Thyroid gland (tissue), 4 donors: ENCODE measurements around the gene KCNAB2. TPM values are rescaled to one million over a fixed set of nuclear protein-coding genes. Genes with fewer than 3 reads are reported as not detected.

ENCODE experiments used
- DNase-seq, 2 donors: peaks; one replicate each; pipeline ENCODE4 v3.0.0-alpha.2; 2019
- H3K27ac ChIP-seq, 3 donors: fragments of 200-600 bp; sonication (generic); 1 replicate in 2 of 3; 2 replicates in 1 of 3; pipeline ENCODE4 v1.5.1; 2016 to 2019; ENCODE audit warnings: mild to moderate bottlenecking in 1 of 3, moderate library complexity in 1 of 3
- H3K27me3 ChIP-seq: fragments of 200-600 bp; sonication (generic); one replicate; pipeline ENCODE4 v1.5.1; 2019
- H3K36me3 ChIP-seq, 2 donors: fragments of 200-600 bp; sonication (generic); one replicate each; pipeline ENCODE4 v1.5.1; 2016 to 2019
- H3K4me1 ChIP-seq, 2 donors: fragments of 200-600 bp; sonication (generic); one replicate each; pipeline ENCODE4 v1.5.1; 2017 to 2019
- H3K4me3 ChIP-seq, 3 donors: fragments of 200-600 bp; sonication (generic); replicated peaks in 1 of 3; 1 replicate in 2 of 3; 2 replicates in 1 of 3; pipeline ENCODE4 v1.5.1; 2016; ENCODE audit warnings: mild to moderate bottlenecking in 1 of 3
- H3K9me3 ChIP-seq: fragments of 200-600 bp; sonication (generic); one replicate; pipeline ENCODE4 v1.5.1; 2017
- POLR2A ChIP-seq, 2 donors: fragments of 450-650 bp; IDR thresholded peaks; one replicate each; pipeline ENCODE4 v1.6.1; 2017; ENCODE audit warnings: antibody characterized with exemption in 2 of 2, mild to moderate bottlenecking in 2 of 2, moderate library complexity in 1 of 2
- WGBS, 2 donors: methylation state at CpG; one replicate each; pipeline ENCODE4 v1.1.5; 2017; 5-methylcytosine and 5-hydroxymethylcytosine counted together
- intact Hi-C: fragments of 100-400 bp; cut with DNase I; formaldehyde crosslinking; loops from one replicate; pipeline ENCODE4 v1.15.1; 2023
- total RNA-seq, 4 donors: library from RNA; depleted of rRNA; stranded (reverse); fragments of >200 nt; gene quantifications; one replicate each; pipeline ENCODE4 v1.2.3, GENCODE V29; 2016
- TF ChIP-seq, protein P1 (sequence below), 6 experiments: fragments of 200-600 bp in 3 of 6; fragments of 450-650 bp in 3 of 6; sonication (generic) in 3 of 6; IDR thresholded peaks; one replicate each; pipeline ENCODE4 v1.5.1; 2016 to 2019; ENCODE audit warnings: antibody characterized with exemption in 6 of 6, mild to moderate bottlenecking in 2 of 6, inconsistent platforms in 1 of 6, moderate library complexity in 1 of 6

The KCNAB2 gene
- total RNA-seq, 4 donors from 2014 or later, result 3.1 to 7.3 (median 6.1) TPM

DNA sequence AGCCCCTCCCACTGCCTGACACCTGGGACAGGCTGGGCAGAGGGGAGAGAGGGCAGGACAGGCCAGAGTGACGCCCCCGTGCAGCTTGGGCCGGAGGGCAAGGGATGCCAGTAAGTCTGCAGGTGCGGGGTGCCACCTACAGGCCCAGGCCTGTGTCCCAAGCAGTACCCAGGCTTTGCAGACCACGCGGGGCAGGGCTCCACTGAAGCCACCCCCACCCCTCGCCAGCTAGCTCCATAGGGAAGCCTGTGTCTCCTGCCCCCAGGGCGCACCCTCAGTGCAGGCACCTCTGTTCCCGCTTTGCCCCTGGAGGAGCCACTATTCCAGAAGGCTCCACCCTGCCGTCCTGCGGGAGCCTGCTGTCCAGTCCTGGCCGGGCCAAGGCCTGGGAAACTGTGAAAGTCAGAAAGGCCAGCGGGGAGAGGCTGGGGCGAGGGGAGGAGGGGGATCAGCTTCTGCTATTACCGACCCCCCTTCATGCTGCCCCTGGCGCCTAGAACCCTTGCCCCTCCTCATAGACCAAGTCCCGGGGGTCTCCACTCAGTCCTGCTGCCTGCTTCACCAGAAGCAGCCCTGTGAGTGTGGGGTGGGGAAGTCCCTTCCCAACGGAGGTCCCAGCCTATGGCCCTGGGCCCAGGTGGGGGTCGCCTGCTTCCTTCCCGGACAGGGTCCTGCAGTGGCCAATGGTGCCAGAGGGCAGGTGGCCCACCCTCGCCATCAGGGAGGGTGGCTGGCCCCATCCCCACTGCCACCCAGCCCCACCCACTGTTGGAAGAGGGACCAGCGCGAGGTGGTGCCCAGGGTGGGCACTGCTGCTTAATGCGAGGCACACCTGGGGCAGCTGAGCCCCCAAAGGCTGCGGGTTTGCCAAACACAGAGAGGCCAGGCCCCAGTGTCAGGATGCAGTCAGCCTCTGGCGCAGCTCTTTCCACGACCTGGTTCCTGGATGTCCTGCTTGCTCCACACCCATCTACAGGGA, 54.4 kb downstream of the KCNAB2 start:
- Histone ChIP-seq H3K27me3 (no peaks in the 10 kb centered on the region), H3K27ac (no peak overlapping the region), H3K4me3 (no peak overlapping the region), H3K4me1 (no peaks in the 10 kb centered on the region), H3K9me3 (no peaks in the 10 kb centered on the region), H3K36me3 (no peaks in the 10 kb centered on the region)
- TF ChIP-seq, protein P1, sequence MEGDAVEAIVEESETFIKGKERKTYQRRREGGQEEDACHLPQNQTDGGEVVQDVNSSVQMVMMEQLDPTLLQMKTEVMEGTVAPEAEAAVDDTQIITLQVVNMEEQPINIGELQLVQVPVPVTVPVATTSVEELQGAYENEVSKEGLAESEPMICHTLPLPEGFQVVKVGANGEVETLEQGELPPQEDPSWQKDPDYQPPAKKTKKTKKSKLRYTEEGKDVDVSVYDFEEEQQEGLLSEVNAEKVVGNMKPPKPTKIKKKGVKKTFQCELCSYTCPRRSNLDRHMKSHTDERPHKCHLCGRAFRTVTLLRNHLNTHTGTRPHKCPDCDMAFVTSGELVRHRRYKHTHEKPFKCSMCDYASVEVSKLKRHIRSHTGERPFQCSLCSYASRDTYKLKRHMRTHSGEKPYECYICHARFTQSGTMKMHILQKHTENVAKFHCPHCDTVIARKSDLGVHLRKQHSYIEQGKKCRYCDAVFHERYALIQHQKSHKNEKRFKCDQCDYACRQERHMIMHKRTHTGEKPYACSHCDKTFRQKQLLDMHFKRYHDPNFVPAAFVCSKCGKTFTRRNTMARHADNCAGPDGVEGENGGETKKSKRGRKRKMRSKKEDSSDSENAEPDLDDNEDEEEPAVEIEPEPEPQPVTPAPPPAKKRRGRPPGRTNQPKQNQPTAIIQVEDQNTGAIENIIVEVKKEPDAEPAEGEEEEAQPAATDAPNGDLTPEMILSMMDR (IDR thresholded peaks at IDR 0.05), result no peak
- no peak for TF ChIP-seq POLR2A (IDR thresholded peaks at IDR 0.05)
- WGBS, 2 donors, result 69 to 76% methylated on average over 9 to 17 of the region's 27 CpGs
- DNase-seq, result no peak
- intact Hi-C loops, result no loop called here

DNA sequence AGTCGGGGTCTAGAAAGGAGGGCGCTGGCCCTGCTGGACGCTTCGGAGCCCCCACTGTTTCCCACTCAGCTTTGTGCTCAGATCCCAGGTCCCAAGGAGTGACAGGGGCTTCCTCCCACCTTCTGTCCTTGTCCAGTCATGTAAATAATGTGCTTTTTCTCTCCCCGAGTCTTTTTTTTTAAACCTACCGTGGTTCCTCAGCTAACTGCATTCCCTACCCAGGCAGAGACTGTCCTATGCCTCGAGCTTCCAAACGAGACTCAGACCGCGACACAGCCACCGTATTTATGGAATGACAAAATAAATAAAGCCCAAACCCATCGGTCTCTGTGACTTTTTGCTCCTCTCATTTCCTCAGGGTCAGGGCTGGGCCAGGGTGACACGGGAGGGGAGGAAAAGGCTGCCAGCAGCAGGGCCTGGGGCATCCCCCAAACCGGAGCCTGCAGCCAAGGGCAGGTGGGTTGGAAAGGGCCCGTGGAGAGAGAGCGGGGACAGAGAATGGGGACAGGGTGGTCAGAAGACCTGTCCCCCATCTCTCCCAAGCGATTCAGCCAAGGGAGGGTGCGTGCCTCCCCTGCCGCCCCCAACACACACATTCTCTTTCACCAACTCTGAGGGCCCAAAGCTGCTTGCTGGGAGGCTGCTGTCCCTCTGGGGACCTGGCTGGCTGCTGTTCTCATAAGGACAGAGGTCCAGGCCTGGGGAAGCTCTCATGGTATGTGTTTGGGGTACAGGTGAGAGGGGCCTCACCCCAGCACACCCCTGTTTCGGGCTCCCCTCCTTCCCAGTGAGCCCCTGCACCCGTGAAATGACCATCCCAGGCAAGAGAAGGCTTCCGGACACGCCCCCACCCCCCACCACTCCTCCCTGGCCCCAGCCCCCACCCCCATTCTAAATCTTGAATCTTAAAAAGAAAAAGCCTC, 55.4 kb downstream of the KCNAB2 start:
- H3K9me3 ChIP-seq, result no peaks in the 10 kb centered on the region
- H3K4me3 ChIP-seq, result no peak overlapping the region
- H3K4me1 ChIP-seq, result no peaks in the 10 kb centered on the region
- 59 to 62% methylated on average over 23 of the region's 23 CpGs for WGBS, 2 donors
- no peaks in the 10 kb centered on the region for H3K36me3 ChIP-seq
- H3K27ac ChIP-seq, result no peak overlapping the region
- DNase-seq, result no peak
- intact Hi-C loops, result no loop called here
- no peaks in the 10 kb centered on the region for H3K27me3 ChIP-seq
- TF ChIP-seq, protein P1 (IDR thresholded peaks at IDR 0.05), result no peak
- no peak for TF ChIP-seq POLR2A (IDR thresholded peaks at IDR 0.05)

DNA sequence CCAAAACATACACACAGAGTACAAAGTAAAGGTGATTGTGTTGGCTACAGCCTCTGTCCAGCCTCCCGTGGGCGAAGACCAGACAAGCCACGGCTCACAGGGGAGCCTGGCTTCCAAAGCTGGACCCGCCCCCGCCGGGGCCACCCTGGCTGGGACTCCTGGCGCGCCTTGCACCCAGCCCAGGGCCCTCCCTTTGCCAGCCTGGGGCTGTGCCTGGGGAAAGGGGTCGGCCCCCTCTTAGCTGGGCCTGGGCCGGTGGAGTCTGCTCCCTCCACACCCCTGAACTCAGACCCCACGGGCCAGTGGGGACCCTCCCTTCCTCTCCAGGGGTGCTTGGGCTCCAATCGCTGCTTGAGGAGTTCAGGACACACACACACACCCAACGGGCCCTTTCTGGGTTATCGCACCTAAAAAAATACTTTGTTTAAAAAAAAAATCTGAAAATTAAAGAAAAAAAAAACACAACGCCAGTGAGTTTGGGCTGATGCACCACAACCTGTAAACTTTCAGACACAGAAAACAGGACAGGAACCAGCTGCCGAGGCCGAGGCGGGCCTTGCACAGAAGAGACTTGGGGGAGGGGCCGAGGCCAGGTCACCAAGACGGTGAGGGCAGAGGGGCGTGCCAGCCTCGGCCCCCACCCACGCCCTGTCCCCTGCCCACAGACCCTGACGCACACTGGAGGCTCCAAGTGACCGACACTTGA, 56.3 kb downstream of the KCNAB2 start:
- Histone ChIP-seq H3K9me3 (no peaks in the 10 kb centered on the region), H3K36me3 (no peaks in the 10 kb centered on the region), H3K27me3 (no peaks in the 10 kb centered on the region), H3K4me3 (no peak overlapping the region), H3K4me1 (no peaks in the 10 kb centered on the region), H3K27ac (no peak overlapping the region)
- WGBS, 2 donors, result 57 to 62% methylated on average over 24 to 25 of the region's 25 CpGs
- no peak for DNase-seq
- intact Hi-C loops, result no loop called here
- TF ChIP-seq POLR2A (IDR thresholded peaks at IDR 0.05), result no peak
- TF ChIP-seq, protein P1 (IDR thresholded peaks at IDR 0.05), result no peak

DNA sequence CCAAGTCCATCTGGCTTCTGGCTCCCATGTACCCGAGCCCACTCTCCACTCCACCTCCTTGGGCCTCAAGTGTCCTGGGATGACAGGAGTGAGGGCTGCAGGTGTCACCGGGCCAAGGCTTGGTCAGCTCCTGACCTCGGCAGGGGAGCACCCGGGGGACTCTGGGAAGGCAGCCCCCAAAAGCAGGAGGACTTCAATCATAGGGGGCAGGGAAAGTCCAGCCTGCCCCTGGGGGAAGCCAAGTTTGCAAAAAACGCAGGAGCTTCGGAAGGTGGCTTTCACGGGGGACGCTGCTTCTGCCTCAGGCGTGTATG, 56.8 kb downstream of the KCNAB2 start:
- H3K27me3 ChIP-seq, result no peaks in the 10 kb centered on the region
- no peak overlapping the region for H3K27ac ChIP-seq
- H3K4me3 ChIP-seq, result no peak overlapping the region
- H3K9me3 ChIP-seq, result no peaks in the 10 kb centered on the region
- intact Hi-C loops, result no loop called here
- no peak for DNase-seq
- 60 to 70% methylated on average over 9 of the region's 9 CpGs for WGBS, 2 donors
- no peaks in the 10 kb centered on the region for H3K4me1 ChIP-seq
- TF ChIP-seq, protein P1 (IDR thresholded peaks at IDR 0.05), result no peak
- no peak for TF ChIP-seq POLR2A (IDR thresholded peaks at IDR 0.05)
- no peaks in the 10 kb centered on the region for H3K36me3 ChIP-seq
